SJSA1 (cell line): Measurements from ENCODE around the gene MLLT10. TPM values are rescaled to one million over a fixed set of nuclear protein-coding genes. Genes with fewer than 3 reads are reported as not detected.
"Not testable (repeated sequence)": the region's sequence is repeated elsewhere in the genome, so short reads cannot be mapped to it uniquely, and the experiment has no call there.

ENCODE experiments used
- DNase-seq, 2 experiments: peaks; one replicate each; pipeline ENCODE4 v3.0.0-alpha.2; 2015 to 2020; ENCODE audit warnings: low spot score in 2 of 2, low read depth in 1 of 2
- H3K27ac ChIP-seq: fragments of 250-450 bp; sonication (Bioruptor Pico); 2 replicates; pipeline ENCODE4 v1.5.1; 2020; ENCODE audit warnings: mild to moderate bottlenecking, moderate library complexity
- H3K27me3 ChIP-seq: fragments of 250-450 bp; sonication (Bioruptor Pico); replicated peaks from 2 replicates; pipeline ENCODE4 v1.5.1; 2020; ENCODE audit warnings: mild to moderate bottlenecking, moderate library complexity
- H3K36me3 ChIP-seq: fragments of 250-450 bp; sonication (Bioruptor Pico); 2 replicates; pipeline ENCODE4 v1.5.1; 2020; ENCODE audit warnings: mild to moderate bottlenecking
- H3K4me1 ChIP-seq: fragments of 250-450 bp; sonication (Bioruptor Pico); replicated peaks from 2 replicates; pipeline ENCODE4 v1.6.1; 2021; ENCODE audit warnings: mild to moderate bottlenecking
- H3K4me3 ChIP-seq: fragments of 250-450 bp; sonication (Bioruptor Pico); 2 replicates; pipeline ENCODE4 v1.5.1; 2020; ENCODE audit warnings: mild to moderate bottlenecking
- H3K9me3 ChIP-seq: fragments of 250-450 bp; sonication (Bioruptor Pico); replicated peaks from 2 replicates; pipeline ENCODE4 v1.5.1; 2020; ENCODE audit warnings: mild to moderate bottlenecking
- total RNA-seq: library from RNA; depleted of rRNA; stranded (reverse); fragments of >200 nt; shearing (Covaris generic); gene quantifications from 2 replicates; pipeline ENCODE4 v1.2.3, GENCODE V29; 2014

The MLLT10 gene
- total RNA-seq, 1 experiment from 2014 or later: 21.7 TPM

GRCh38 chr10:21584834-21585530, 51.0 kb downstream of the MLLT10 start:
- peaks cover 5% of the 10 kb centered on the region; the same call in 1 of the 2 replicates for H3K36me3 ChIP-seq
- no peak overlapping the region for H3K27ac ChIP-seq

GRCh38 chr10:21587391-21587790, 53.4 kb downstream of the MLLT10 start:
- no peak overlapping the region for H3K4me3 ChIP-seq
- H3K27ac ChIP-seq: no peak overlapping the region
- H3K9me3 ChIP-seq: no peaks in the 10 kb centered on the region
- H3K36me3 ChIP-seq: peaks cover 7% of the 10 kb centered on the region; the same call in 1 of the 2 replicates
- DNase-seq: no peak
- H3K27me3 ChIP-seq: no peaks in the 10 kb centered on the region
- H3K4me1 ChIP-seq: no peaks in the 10 kb centered on the region

More at GRCh38 chr10:21584834-21585530, 51.0 kb downstream of the MLLT10 start:
- no peak for DNase-seq
- H3K4me3 ChIP-seq: no peak overlapping the region
- no peaks in the 10 kb centered on the region for H3K4me1 ChIP-seq
- H3K9me3 ChIP-seq: no peaks in the 10 kb centered on the region
- H3K27me3 ChIP-seq: no peaks in the 10 kb centered on the region

- H3K4me3 ChIP-seq, H3K36me3 ChIP-seq, DNase-seq, H3K9me3 ChIP-seq, H3K27me3 ChIP-seq, H3K27ac ChIP-seq, H3K4me1 ChIP-seq: not testable (repeated sequence)
Observed at GRCh38 chr10:21588159-21588558, 54.1 kb downstream of the MLLT10 start.

GRCh38 chr10:21593986-21594385, 60.0 kb downstream of the MLLT10 start:
- Histone ChIP-seq H3K36me3 (0 out of 2 replicates have a peak, but pooled peaks cover 8% of the 10 kb centered on the region), H3K4me3 (no peak overlapping the region), H3K9me3 (no peaks in the 10 kb centered on the region), H3K4me1 (no peaks in the 10 kb centered on the region), H3K27ac (no peak overlapping the region), H3K27me3 (no peaks in the 10 kb centered on the region)
- DNase-seq: no peak

- Histone ChIP-seq H3K9me3 (no peaks in the 10 kb centered on the region), H3K4me1 (0 out of 2 replicates have a peak, but pooled peaks cover 6% of the 10 kb centered on the region), H3K27me3 (no peaks in the 10 kb centered on the region), H3K27ac (no peak overlapping the region), H3K36me3 (0 out of 2 replicates have a peak, but pooled peaks cover 6% of the 10 kb centered on the region), H3K4me3 (no peak overlapping the region)
- DNase-seq: no peak
Observed at GRCh38 chr10:21599582-21599981, 65.5 kb downstream of the MLLT10 start.

- DNase-seq: peak in 1 of 2 experiments; percentile 6
- no peaks in the 10 kb centered on the region for H3K27me3 ChIP-seq
- H3K4me1 ChIP-seq: 0 out of 2 replicates have a peak, but pooled peaks cover 6% of the 10 kb centered on the region
Observed at GRCh38 chr10:21600804-21601433, 66.9 kb downstream of the MLLT10 start.

GRCh38 chr10:21602313-21602712, 68.3 kb downstream of the MLLT10 start:
- H3K27me3 ChIP-seq: no peaks in the 10 kb centered on the region
- no peaks in the 10 kb centered on the region for H3K9me3 ChIP-seq
- peaks cover 15% of the 10 kb centered on the region for H3K36me3 ChIP-seq
- no peak overlapping the region for H3K27ac ChIP-seq
- DNase-seq: no peak
- no peak overlapping the region for H3K4me3 ChIP-seq
- H3K4me1 ChIP-seq: 0 out of 2 replicates have a peak, but pooled peaks cover 6% of the 10 kb centered on the region

More at GRCh38 chr10:21600804-21601433, 66.9 kb downstream of the MLLT10 start:
- Histone ChIP-seq H3K4me3 (no peak overlapping the region), H3K9me3 (no peaks in the 10 kb centered on the region), H3K27ac (no peak overlapping the region), H3K36me3 (0 out of 2 replicates have a peak, but pooled peaks cover 6% of the 10 kb centered on the region)

- DNase-seq: no peak
Observed at GRCh38 chr10:21603721-21604120, 69.7 kb downstream of the MLLT10 start.

GRCh38 chr10:21604651-21605050, 70.6 kb downstream of the MLLT10 start:
- Histone ChIP-seq H3K4me1 (0 out of 2 replicates have a peak, but pooled peaks cover 6% of the 10 kb centered on the region), H3K4me3 (no peak overlapping the region), H3K9me3 (0 out of 2 replicates have a peak, but pooled peaks cover 3% of the 10 kb centered on the region), H3K27me3 (no peaks in the 10 kb centered on the region), H3K27ac (no peak overlapping the region), H3K36me3 (peaks cover 21% of the 10 kb centered on the region)
- no peak for DNase-seq

More at GRCh38 chr10:21603721-21604120, 69.7 kb downstream of the MLLT10 start:
- H3K27me3 ChIP-seq: no peaks in the 10 kb centered on the region
- H3K9me3 ChIP-seq: 0 out of 2 replicates have a peak, but pooled peaks cover 3% of the 10 kb centered on the region
- H3K27ac ChIP-seq: no peak overlapping the region
- no peak overlapping the region for H3K4me3 ChIP-seq
- H3K36me3 ChIP-seq: peaks cover 21% of the 10 kb centered on the region
- 0 out of 2 replicates have a peak, but pooled peaks cover 6% of the 10 kb centered on the region for H3K4me1 ChIP-seq

GRCh38 chr10:21607907-21608306, 73.9 kb downstream of the MLLT10 start:
- H3K27ac ChIP-seq: no peak overlapping the region
- H3K36me3 ChIP-seq: peaks cover 32% of the 10 kb centered on the region
- H3K4me1 ChIP-seq: no peaks in the 10 kb centered on the region
- DNase-seq: no peak
- H3K9me3 ChIP-seq: 0 out of 2 replicates have a peak, but pooled peaks cover 3% of the 10 kb centered on the region
- H3K27me3 ChIP-seq: no peaks in the 10 kb centered on the region
- H3K4me3 ChIP-seq: no peak overlapping the region

GRCh38 chr10:21614000-21614399, 80.0 kb downstream of the MLLT10 start:
- Histone ChIP-seq H3K36me3 (peaks cover 20% of the 10 kb centered on the region), H3K27ac (no peak overlapping the region), H3K4me3 (no peak overlapping the region), H3K4me1 (no peaks in the 10 kb centered on the region), H3K27me3 (no peaks in the 10 kb centered on the region; the same call in 1 of the 2 replicates), H3K9me3 (no peaks in the 10 kb centered on the region)
- no peak for DNase-seq

- no peak overlapping the region for H3K4me3 ChIP-seq
- DNase-seq: no peak
- peaks cover 13% of the 10 kb centered on the region for H3K36me3 ChIP-seq
- no peaks in the 10 kb centered on the region; the same call in 1 of the 2 replicates for H3K27me3 ChIP-seq
- H3K9me3 ChIP-seq: no peaks in the 10 kb centered on the region
- H3K4me1 ChIP-seq: no peaks in the 10 kb centered on the region
- H3K27ac ChIP-seq: no peak overlapping the region
Observed at GRCh38 chr10:21617267-21617666, 83.2 kb downstream of the MLLT10 start.

- no peaks in the 10 kb centered on the region for H3K27me3 ChIP-seq
- H3K36me3 ChIP-seq: peaks cover 23% of the 10 kb centered on the region
- no peaks in the 10 kb centered on the region for H3K9me3 ChIP-seq
- H3K4me1 ChIP-seq: no peaks in the 10 kb centered on the region
- DNase-seq: no peak
- no peak overlapping the region for H3K27ac ChIP-seq
- no peak overlapping the region for H3K4me3 ChIP-seq
Observed at GRCh38 chr10:21623291-21623690, 89.3 kb downstream of the MLLT10 start.

- peaks cover 25% of the 10 kb centered on the region for H3K36me3 ChIP-seq
- not testable (repeated sequence) for H3K4me3 ChIP-seq, H3K9me3 ChIP-seq, H3K27ac ChIP-seq, H3K27me3 ChIP-seq, DNase-seq, H3K4me1 ChIP-seq
Observed at GRCh38 chr10:21624421-21624820, 90.4 kb downstream of the MLLT10 start.
